Liver (tissue), 3 donors: Measurements from ENCODE around the gene RNF111.

Experiments used
- GABPA ChIP-seq, 2 donors: IDR thresholded peaks in 1 of 2; conservative IDR thresholded peaks in 1 of 2; 2 replicates each; pipeline ENCODE4 v1.6.1; 2016; ENCODE audit warnings: antibody characterized with exemption in 2 of 2, mild to moderate bottlenecking in 1 of 2, moderate library complexity in 1 of 2
- TF ChIP-seq, protein P1 (sequence below): fragments of 150-350 bp; IDR thresholded peaks from 2 replicates; pipeline ENCODE4 v1.5.1; 2017; ENCODE audit warnings: improper control_type of control experiment, low read depth, low read length; ENCODE audit not compliant: missing input control
- TF ChIP-seq, protein P2 (sequence below): IDR thresholded peaks from 2 replicates; pipeline ENCODE4 v1.6.1; 2016; ENCODE audit warnings: antibody characterized with exemption
- donor health status: healthy.
- donor health status: healthy.

GRCh38 chr15:59104912-59105732 lies 117.7 kb downstream of the RNF111 start, which contains the start of gene CCNB2:
- TF ChIP-seq, protein P1, sequence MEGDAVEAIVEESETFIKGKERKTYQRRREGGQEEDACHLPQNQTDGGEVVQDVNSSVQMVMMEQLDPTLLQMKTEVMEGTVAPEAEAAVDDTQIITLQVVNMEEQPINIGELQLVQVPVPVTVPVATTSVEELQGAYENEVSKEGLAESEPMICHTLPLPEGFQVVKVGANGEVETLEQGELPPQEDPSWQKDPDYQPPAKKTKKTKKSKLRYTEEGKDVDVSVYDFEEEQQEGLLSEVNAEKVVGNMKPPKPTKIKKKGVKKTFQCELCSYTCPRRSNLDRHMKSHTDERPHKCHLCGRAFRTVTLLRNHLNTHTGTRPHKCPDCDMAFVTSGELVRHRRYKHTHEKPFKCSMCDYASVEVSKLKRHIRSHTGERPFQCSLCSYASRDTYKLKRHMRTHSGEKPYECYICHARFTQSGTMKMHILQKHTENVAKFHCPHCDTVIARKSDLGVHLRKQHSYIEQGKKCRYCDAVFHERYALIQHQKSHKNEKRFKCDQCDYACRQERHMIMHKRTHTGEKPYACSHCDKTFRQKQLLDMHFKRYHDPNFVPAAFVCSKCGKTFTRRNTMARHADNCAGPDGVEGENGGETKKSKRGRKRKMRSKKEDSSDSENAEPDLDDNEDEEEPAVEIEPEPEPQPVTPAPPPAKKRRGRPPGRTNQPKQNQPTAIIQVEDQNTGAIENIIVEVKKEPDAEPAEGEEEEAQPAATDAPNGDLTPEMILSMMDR: no peak
- no peak for TF ChIP-seq GABPA (IDR thresholded peaks at IDR 0.05 in 1 of 2, conservative IDR thresholded peaks at IDR 0.05 in 1 of 2)
- TF ChIP-seq, protein P2, sequence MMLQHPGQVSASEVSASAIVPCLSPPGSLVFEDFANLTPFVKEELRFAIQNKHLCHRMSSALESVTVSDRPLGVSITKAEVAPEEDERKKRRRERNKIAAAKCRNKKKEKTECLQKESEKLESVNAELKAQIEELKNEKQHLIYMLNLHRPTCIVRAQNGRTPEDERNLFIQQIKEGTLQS: no peak
